Activated B cell treated with CpG ODN at 0.5 μM for 24 hours (primary cell): ENCODE results near the gene RBM39. TPM values are rescaled to one million over a fixed set of nuclear protein-coding genes. Genes with fewer than 3 reads are reported as not detected.

Source experiments
- ATAC-seq: fragments of 200-7000 bp; cut with Tn5 transposase; one replicate; pipeline ENCODE4 v1.10.0; 2021; ENCODE audit warnings: low read depth, mild to moderate bottlenecking, moderate library complexity
- CTCF ChIA-PET: fragments of 350-600 bp; sonication (Branson Sonifier 250); formaldehyde crosslinking; loops from one replicate; lab custom pipeline; 2021; ENCODE audit warnings: antibody characterized with exemption; lab: Charles Lee
- POLR2A ChIA-PET: fragments of 350-600 bp; sonication (Branson Sonifier 250); formaldehyde crosslinking; loops from one replicate; lab custom pipeline; 2021; ENCODE audit warnings: antibody characterized with exemption; lab: Charles Lee
- DNase-seq: peaks from one replicate; pipeline ENCODE4 v3.0.0; 2022
- H3K27ac Mint-ChIP-seq: one replicate; pipeline ENCODE4 v1.8.0; 2020; ENCODE audit warnings: mixed read lengths
- H3K27me3 Mint-ChIP-seq: one replicate; pipeline ENCODE4 v1.8.0; 2021; ENCODE audit warnings: mixed read lengths
- H3K36me3 Mint-ChIP-seq: one replicate; pipeline ENCODE4 v1.8.0; 2021; ENCODE audit warnings: low read depth, mixed read lengths
- H3K4me1 Mint-ChIP-seq: one replicate; pipeline ENCODE4 v1.8.0; 2021; ENCODE audit warnings: mixed read lengths
- H3K4me3 Mint-ChIP-seq: one replicate; pipeline ENCODE4 v1.8.0; 2020; ENCODE audit warnings: mild to moderate bottlenecking, mixed read lengths
- H3K9me3 Mint-ChIP-seq: one replicate; pipeline ENCODE4 v1.8.0; 2020; ENCODE audit warnings: mixed read lengths
- CTCF ChIP-seq: fragments of 200-600 bp; IDR thresholded peaks from one replicate; pipeline ENCODE4 v1.8.0; 2022; ENCODE audit warnings: antibody characterized with exemption, mild to moderate bottlenecking
- intact Hi-C: fragments of 100-400 bp; cut with micrococcal nuclease; formaldehyde crosslinking; loops from one replicate; pipeline ENCODE4 v1.15.1; 2024
- total RNA-seq: library from RNA; stranded (reverse); gene quantifications from 2 replicates; pipeline ENCODE4 v1.2.3, GENCODE V29; 2022

Gene RBM39
- total RNA-seq, 1 donor from 2014 or later, result 483 TPM

- no peaks in the 10 kb centered on the region for H3K27me3 Mint-ChIP-seq
- H3K9me3 Mint-ChIP-seq, result no peaks in the 10 kb centered on the region
- CTCF ChIA-PET, result interaction anchor here (1.4 to 1.5 kb wide), 2 partner anchors 34 to 37 kb away, joined by 3 to 4 read pairs; partner anchors contain the start of gene RBM39
- peaks cover 53% of the 10 kb centered on the region for H3K36me3 Mint-ChIP-seq
- intact Hi-C loops, result no loop called here
- H3K4me1 Mint-ChIP-seq, result peaks cover 57% of the 10 kb centered on the region
- POLR2A ChIA-PET, result interaction anchor here (0.6 to 18.2 kb wide), 3 partner anchors 8 to 392 kb away, joined by 3 to 764 read pairs (median 3); partner anchors contain the start of gene RBM39
- ATAC-seq (no peak), DNase-seq (no peak)
- peak overlapping the region; percentile 70 for H3K27ac Mint-ChIP-seq
- TF ChIP-seq CTCF, result no peak
- peak overlapping the region; percentile 19 for H3K4me3 Mint-ChIP-seq
Observed at GRCh38 chr20:35776513-35777101, 34.5 kb upstream of the RBM39 start.

GRCh38 chr20:35774391-35774790, 32.3 kb upstream of the RBM39 start:
- H3K27ac Mint-ChIP-seq, result peak overlapping the region; percentile 95
- DNase-seq (no peak), ATAC-seq (no peak)
- intact Hi-C loops, result loop anchor here (5.0 kb wide), 1 partner anchor 157 kb away; the partner anchor contains the start of gene SPAG4
- peaks cover 45% of the 10 kb centered on the region for H3K36me3 Mint-ChIP-seq
- no peak for TF ChIP-seq CTCF
- ChIA-PET CTCF (no interaction called here), POLR2A (interaction anchor here (0.5 to 18.2 kb wide), 2 partner anchors 35 to 108 kb away, joined by 5 to 764 read pairs; partner anchors contain the start of gene RBM39)
- H3K4me3 Mint-ChIP-seq, result peak overlapping the region; percentile 86
- no peaks in the 10 kb centered on the region for H3K27me3 Mint-ChIP-seq
- no peaks in the 10 kb centered on the region for H3K9me3 Mint-ChIP-seq
- H3K4me1 Mint-ChIP-seq, result peaks cover 68% of the 10 kb centered on the region

- Mint-ChIP-seq H3K27ac (peak overlapping the region; percentile 95), H3K4me1 (peaks cover 77% of the 10 kb centered on the region), H3K36me3 (peaks cover 39% of the 10 kb centered on the region), H3K27me3 (no peaks in the 10 kb centered on the region), H3K4me3 (peak overlapping the region; percentile 86), H3K9me3 (no peaks in the 10 kb centered on the region)
- intact Hi-C loops, result loop anchor here (1.0 to 5.0 kb wide), 5 partner anchors 24 to 1406 kb away; partner anchors contain the start of genes CPNE1, MROH8, NFS1 and RBM12
- DNase-seq (peak; percentile 30), ATAC-seq (no peak)
- TF ChIP-seq CTCF, result no peak
- ChIA-PET CTCF (interaction anchor here (2.6 kb wide), 1 partner anchor 31 kb away, joined by 21 read pairs; the partner anchor contains the start of gene RBM39), POLR2A (interaction anchor here (0.7 to 18.2 kb wide), 4 partner anchors 22 to 312 kb away, joined by 5 to 764 read pairs (median 12); partner anchors contain the start of gene RBM39)
Observed at GRCh38 chr20:35773154-35773751, 31.2 kb upstream of the RBM39 start.

- peaks cover 38% of the 10 kb centered on the region for H3K36me3 Mint-ChIP-seq
- H3K4me3 Mint-ChIP-seq, result peak overlapping the region; percentile 86
- DNase-seq (no peak), ATAC-seq (no peak)
- no peaks in the 10 kb centered on the region for H3K9me3 Mint-ChIP-seq
- peaks cover 80% of the 10 kb centered on the region for H3K4me1 Mint-ChIP-seq
- ChIA-PET CTCF (interaction anchor here (1.4 to 2.6 kb wide), 2 partner anchors 30 to 33 kb away, joined by 4 to 21 read pairs; partner anchors contain the start of gene RBM39), POLR2A (interaction anchor here (0.7 to 18.2 kb wide), 10 partner anchors 23 to 318 kb away, joined by 3 to 764 read pairs (median 8); partner anchors contain the start of genes NFS1, RBM39, ROMO1 and SCAND1)
- no peaks in the 10 kb centered on the region for H3K27me3 Mint-ChIP-seq
- TF ChIP-seq CTCF, result no peak
- peak overlapping the region; percentile 95 for H3K27ac Mint-ChIP-seq
- intact Hi-C loops, result loop anchor here (1.0 to 5.0 kb wide), 5 partner anchors 24 to 1406 kb away; partner anchors contain the start of genes CPNE1, MROH8, NFS1 and RBM12
Observed at GRCh38 chr20:35772563-35773058, 30.6 kb upstream of the RBM39 start.
